K562 (cell line): Measurements from ENCODE around the gene MARK2. TPM values are rescaled to one million over a fixed set of nuclear protein-coding genes. Genes with fewer than 3 reads are reported as not detected.
A peak's percentile ranks its signal among the peaks of the same experiment; 100 is the strongest.

Experiments
- ATAC-seq: fragments of 200-7000 bp; cut with Tn5 transposase; 3 replicates; pipeline ENCODE4 v1.9.1; 2020; ENCODE audit warnings: moderate library complexity
- BruUV-seq: library from RNA; stranded (reverse); fragments of 400-500 nt; replicated peaks from 2 replicates; lab custom pipeline; 2021; lab: Mats Ljungman, UMichigan
- CTCF ChIA-PET: fragments of 300-600 bp; formaldehyde crosslinking; extraction: SDS; loops from one replicate; lab custom pipeline; 2021; ENCODE audit warnings: low intra/inter-chr PET ratio; lab: Yijun Ruan, JAX
- POLR2A ChIA-PET: fragments of 300-600, 350-650 bp; sonication (Branson Sonifier 250); formaldehyde crosslinking; extraction: SDS; loops from one replicate; lab custom pipeline; 2021; ENCODE audit warnings: antibody characterized with exemption, inconsistent platforms; lab: Yijun Ruan, JAX
- DNase-seq, 4 experiments: peaks; one replicate each; pipeline versions ENCODE4 v3.0.0 to v3.0.0-alpha.2; 2011 to 2018; ENCODE audit warnings: low spot score in 3 of 4, mixed read lengths in 3 of 4; ENCODE audit errors: extremely low read depth in 1 of 4
- FAIRE-seq: peaks from 2 replicates; lab custom pipeline; 2011; peaks lifted over from hg19 to GRCh38; lab: Jason Lieb, UNC
- H2AFZ ChIP-seq: 2 replicates; pipeline ENCODE4 v1.6.0; 2011; ENCODE audit warnings: low read depth, low read length, control low read depth, inconsistent platforms
- H3K27ac ChIP-seq: fragments of 200-600 bp; 3 replicates; pipeline ENCODE4 v1.8.0; 2011; ENCODE audit warnings: low read depth, mild to moderate bottlenecking, control low read depth, inconsistent platforms, low read length, moderate library complexity, mixed read lengths; ENCODE audit errors: extremely low read depth
- H3K27me3 ChIP-seq, 2 experiments: fragments of 300-600 bp in 1 of 2; 2 replicates in 1 of 2; 3 replicates in 1 of 2; pipeline versions ENCODE4 v1.6.0 to v1.8.0; 2011; ENCODE audit warnings: inconsistent platforms in 2 of 2, low read length in 2 of 2, mild to moderate bottlenecking in 1 of 2, mixed read lengths in 1 of 2, moderate library complexity in 1 of 2; ENCODE audit not compliant: control insufficient read depth in 2 of 2, insufficient read depth in 2 of 2
- H3K36me3 ChIP-seq: fragments of 300-600 bp; 3 replicates; pipeline ENCODE4 v1.8.0; 2011; ENCODE audit warnings: mild to moderate bottlenecking, low read length, inconsistent platforms; ENCODE audit not compliant: control insufficient read depth, insufficient read depth
- H3K4me1 ChIP-seq, 2 experiments: fragments of 200-600 bp in 1 of 2; replicated peaks in 1 of 2; 2 replicates in 1 of 2; 3 replicates in 1 of 2; pipeline versions ENCODE4 v1.5.1 to v1.8.0; 2011; ENCODE audit warnings: inconsistent platforms in 2 of 2, low read length in 2 of 2, mild to moderate bottlenecking in 1 of 2, mixed read lengths in 1 of 2, moderate library complexity in 1 of 2; ENCODE audit not compliant: control insufficient read depth in 2 of 2, insufficient read depth in 2 of 2
- H3K4me2 ChIP-seq: 2 replicates; pipeline ENCODE4 v1.6.1; 2011; ENCODE audit warnings: low read length, control low read depth, inconsistent platforms, mixed read lengths; ENCODE audit not compliant: insufficient read depth
- H3K4me3 ChIP-seq: fragments of 200-600 bp; sonication (generic), shearing (Covaris generic); 2 replicates; pipeline ENCODE4 v1.5.1; 2016; ENCODE audit warnings: control low read depth, inconsistent platforms
- H3K79me2 ChIP-seq: fragments of 200-600 bp; 3 replicates; pipeline ENCODE4 v1.8.0; 2011; ENCODE audit warnings: low read length, inconsistent platforms; ENCODE audit not compliant: control insufficient read depth, insufficient read depth
- H3K9ac ChIP-seq, 2 experiments: 2 replicates each; pipeline versions ENCODE4 v1.6.0 to v1.6.1; 2011; ENCODE audit warnings: low read depth in 2 of 2, low read length in 2 of 2, control low read depth in 1 of 2, inconsistent platforms in 1 of 2, mild to moderate bottlenecking in 1 of 2, mixed read lengths in 1 of 2; ENCODE audit not compliant: insufficient read depth in 1 of 2
- H3K9me1 ChIP-seq: one replicate; pipeline ENCODE4 v1.6.0; 2011; ENCODE audit warnings: inconsistent platforms, mild to moderate bottlenecking, low read length, moderate library complexity; ENCODE audit not compliant: control insufficient read depth, insufficient read depth
- H3K9me3 ChIP-seq: replicated peaks from 2 replicates; pipeline ENCODE4 v1.5.1; 2011; ENCODE audit warnings: low read depth, low read length, inconsistent platforms; ENCODE audit not compliant: control insufficient read depth, insufficient read depth
- H4K20me1 ChIP-seq: replicated peaks from 2 replicates; pipeline ENCODE4 v1.6.1; 2011; ENCODE audit warnings: low read length, inconsistent platforms, mixed read lengths; ENCODE audit not compliant: control insufficient read depth, insufficient read depth
- EGR1 ChIP-seq: fragments of 450-650 bp; conservative IDR thresholded peaks from 2 replicates; pipeline ENCODE4 v1.6.1; 2017; ENCODE audit warnings: mild to moderate bottlenecking
- MCM7 ChIP-seq, 2 experiments: fragments of 450-650 bp; IDR thresholded peaks; 2 replicates each; pipeline ENCODE4 v1.6.1; 2016 to 2018
- MYC ChIP-seq, 2 experiments: fragments of 250-450 bp in 1 of 2; sonication (Bioruptor Pico) in 1 of 2; IDR thresholded peaks; 2 replicates each; pipeline versions ENCODE4 v1.5.1 to v1.6.1; 2012 to 2021; ENCODE audit warnings: low read depth in 2 of 2, borderline replicate concordance in 1 of 2, improper control_type of control experiment in 1 of 2, low read length in 1 of 2, mild to moderate bottlenecking in 1 of 2, moderate library complexity in 1 of 2
- PTRF ChIP-seq: fragments of 450-650 bp; IDR thresholded peaks from 2 replicates; pipeline ENCODE4 v1.6.1; 2016; ENCODE audit warnings: mild to moderate bottlenecking, missing genetic modification characterization, missing compliant biosample characterization
- RAD21 ChIP-seq, 2 experiments: fragments of 250-450 bp in 1 of 2; fragments of 450-650 bp in 1 of 2; sonication (Bioruptor Pico) in 1 of 2; formaldehyde crosslinking in 1 of 2; IDR thresholded peaks in 1 of 2; conservative IDR thresholded peaks in 1 of 2; 2 replicates each; pipeline versions ENCODE4 v1.4.0 to v1.8.0; 2020 to 2022; ENCODE audit warnings: mild to moderate bottlenecking in 2 of 2, moderate library complexity in 1 of 2
- RUNX1 ChIP-seq: sonication (generic); IDR thresholded peaks from 2 replicates; pipeline ENCODE4 v1.6.1; 2016; ENCODE audit warnings: antibody characterized with exemption, low read depth
- TARDBP ChIP-seq: fragments of 450-650 bp; IDR thresholded peaks from 2 replicates; pipeline ENCODE4 v1.6.1; 2016
- WGBS: fragments of 100-300 bp; shearing (Covaris generic); methylation state at CpG from one replicate; pipeline ENCODE4 v1.1.6; 2016; ENCODE audit warnings: low coverage, mixed read lengths; ENCODE audit not compliant: insufficient coverage; ENCODE audit errors: missing lambda C conversion rate; 5-methylcytosine and 5-hydroxymethylcytosine counted together
- in situ Hi-C: fragments of 300-500 bp; cut with MboI; formaldehyde crosslinking; loops from 4 replicates; pipeline ENCODE4 v1.15.0; 2018; ENCODE audit warnings: inconsistent platforms, mixed read lengths
- intact Hi-C: fragments of 100-400 bp; cut with micrococcal nuclease; formaldehyde crosslinking; loops from 2 replicates; pipeline ENCODE4 v1.14.2; 2022
- polyA plus RNA-seq, 8 experiments: library from polyadenylated mRNA; depleted of rRNA in 4 of 8; stranded (reverse) in 5 of 8; unstranded in 3 of 8; fragments of >200 nt; fragmentation: Nextera tagmentation in 2 of 8; fragmentation: Illumina TruSeq in 1 of 8; extraction: Ambion mirVana in 2 of 8; extraction: Trizol in 1 of 8; gene quantifications; 2 replicates each; pipeline versions ENCODE4 v1.2.1 to v1.2.3, GENCODE V29; 2011 to 2014; ENCODE audit warnings: inconsistent platforms in 1 of 8, missing spikeins in 1 of 8
- total RNA-seq, 7 experiments: library from RNA; depleted of rRNA in 6 of 7; stranded (reverse); fragments of >200 nt in 6 of 7; fragmentation: Illumina TruSeq in 2 of 7; extraction: Trizol in 2 of 7; gene quantifications; 2 replicates each; pipeline versions ENCODE4 v1.2.1 to v1.2.3, GENCODE V29; 2011 to 2021; ENCODE audit warnings: low replicate concordance in 1 of 7
- TF ChIP-seq, protein P1 (sequence below): sonication (generic); formaldehyde crosslinking; IDR thresholded peaks from 2 replicates; pipeline ENCODE4 v1.8.0; 2022; ENCODE audit warnings: missing genetic modification reagents, mild to moderate bottlenecking, moderate library complexity, borderline replicate concordance
- TF ChIP-seq, protein P2 (sequence below): sonication (generic); formaldehyde crosslinking; IDR thresholded peaks from 2 replicates; pipeline ENCODE4 v1.9.0; 2022; ENCODE audit warnings: mild to moderate bottlenecking, missing genetic modification reagents
- TF ChIP-seq, protein P3 (sequence below): fragments of 450-650 bp; IDR thresholded peaks from 2 replicates; pipeline ENCODE4 v1.6.1; 2017; ENCODE audit warnings: mild to moderate bottlenecking, moderate library complexity
- TF ChIP-seq, protein P4 (sequence below), 3 experiments: fragments of 200-800 bp in 1 of 3; sonication (Bioruptor generic) in 1 of 3; sonication (generic) in 1 of 3; formaldehyde crosslinking in 1 of 3; IDR thresholded peaks; 2 replicates each; pipeline versions ENCODE4 v1.6.1 to v1.8.0; 2016 to 2022; ENCODE audit warnings: mild to moderate bottlenecking in 2 of 3, missing compliant biosample characterization in 2 of 3, missing genetic modification characterization in 2 of 3, missing genetic modification reagents in 1 of 3
- TF ChIP-seq, protein P5 (sequence below): fragments of 450-650 bp; formaldehyde crosslinking; IDR thresholded peaks from 2 replicates; pipeline ENCODE4 v1.4.0; 2020; ENCODE audit warnings: mild to moderate bottlenecking, moderate library complexity

MARK2 gene
- total and polyA plus RNA-seq, 9 of the 15 experiments (the other 6 are each of a cell fraction or from before 2014, with no cell fraction given): 0.32 to 43.5 (median 15.1) TPM

DNA sequence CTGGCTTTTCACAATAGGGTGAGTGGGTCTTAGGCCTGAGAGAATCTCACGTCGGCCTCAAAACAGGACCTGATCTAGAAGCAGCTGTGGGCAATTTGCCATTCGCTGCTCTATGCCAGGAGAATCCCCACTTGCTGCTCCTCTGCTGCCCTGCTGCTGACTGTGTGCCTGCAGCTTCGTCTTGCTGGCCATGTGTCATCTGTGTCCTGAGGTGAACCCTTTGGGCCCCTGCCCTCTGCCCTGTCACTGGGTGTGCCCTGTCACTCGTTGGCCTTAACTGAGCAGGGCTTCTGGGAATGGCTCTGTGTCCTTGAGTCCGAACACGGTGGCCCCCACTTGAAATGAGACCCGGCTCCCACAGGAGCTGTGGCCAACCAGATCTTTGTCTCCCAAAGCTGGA, 106.1 kb downstream of the MARK2 start (continued):
- no peak for TF ChIP-seq PTRF (tag)
- TF ChIP-seq, protein P1, sequence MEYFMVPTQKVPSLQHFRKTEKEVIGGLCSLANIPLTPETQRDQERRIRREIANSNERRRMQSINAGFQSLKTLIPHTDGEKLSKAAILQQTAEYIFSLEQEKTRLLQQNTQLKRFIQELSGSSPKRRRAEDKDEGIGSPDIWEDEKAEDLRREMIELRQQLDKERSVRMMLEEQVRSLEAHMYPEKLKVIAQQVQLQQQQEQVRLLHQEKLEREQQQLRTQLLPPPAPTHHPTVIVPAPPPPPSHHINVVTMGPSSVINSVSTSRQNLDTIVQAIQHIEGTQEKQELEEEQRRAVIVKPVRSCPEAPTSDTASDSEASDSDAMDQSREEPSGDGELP: 0 out of 2 replicates have a peak, but pooled peaks have one; percentile 6
- no peak for TF ChIP-seq TARDBP
- TF ChIP-seq, protein P2, sequence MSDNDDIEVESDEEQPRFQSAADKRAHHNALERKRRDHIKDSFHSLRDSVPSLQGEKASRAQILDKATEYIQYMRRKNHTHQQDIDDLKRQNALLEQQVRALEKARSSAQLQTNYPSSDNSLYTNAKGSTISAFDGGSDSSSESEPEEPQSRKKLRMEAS (CRISPR knock-in tag): peak; percentile 41
- TF ChIP-seq, protein P3, sequence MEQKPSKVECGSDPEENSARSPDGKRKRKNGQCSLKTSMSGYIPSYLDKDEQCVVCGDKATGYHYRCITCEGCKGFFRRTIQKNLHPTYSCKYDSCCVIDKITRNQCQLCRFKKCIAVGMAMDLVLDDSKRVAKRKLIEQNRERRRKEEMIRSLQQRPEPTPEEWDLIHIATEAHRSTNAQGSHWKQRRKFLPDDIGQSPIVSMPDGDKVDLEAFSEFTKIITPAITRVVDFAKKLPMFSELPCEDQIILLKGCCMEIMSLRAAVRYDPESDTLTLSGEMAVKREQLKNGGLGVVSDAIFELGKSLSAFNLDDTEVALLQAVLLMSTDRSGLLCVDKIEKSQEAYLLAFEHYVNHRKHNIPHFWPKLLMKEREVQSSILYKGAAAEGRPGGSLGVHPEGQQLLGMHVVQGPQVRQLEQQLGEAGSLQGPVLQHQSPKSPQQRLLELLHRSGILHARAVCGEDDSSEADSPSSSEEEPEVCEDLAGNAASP: peak; percentile 81

DNA sequence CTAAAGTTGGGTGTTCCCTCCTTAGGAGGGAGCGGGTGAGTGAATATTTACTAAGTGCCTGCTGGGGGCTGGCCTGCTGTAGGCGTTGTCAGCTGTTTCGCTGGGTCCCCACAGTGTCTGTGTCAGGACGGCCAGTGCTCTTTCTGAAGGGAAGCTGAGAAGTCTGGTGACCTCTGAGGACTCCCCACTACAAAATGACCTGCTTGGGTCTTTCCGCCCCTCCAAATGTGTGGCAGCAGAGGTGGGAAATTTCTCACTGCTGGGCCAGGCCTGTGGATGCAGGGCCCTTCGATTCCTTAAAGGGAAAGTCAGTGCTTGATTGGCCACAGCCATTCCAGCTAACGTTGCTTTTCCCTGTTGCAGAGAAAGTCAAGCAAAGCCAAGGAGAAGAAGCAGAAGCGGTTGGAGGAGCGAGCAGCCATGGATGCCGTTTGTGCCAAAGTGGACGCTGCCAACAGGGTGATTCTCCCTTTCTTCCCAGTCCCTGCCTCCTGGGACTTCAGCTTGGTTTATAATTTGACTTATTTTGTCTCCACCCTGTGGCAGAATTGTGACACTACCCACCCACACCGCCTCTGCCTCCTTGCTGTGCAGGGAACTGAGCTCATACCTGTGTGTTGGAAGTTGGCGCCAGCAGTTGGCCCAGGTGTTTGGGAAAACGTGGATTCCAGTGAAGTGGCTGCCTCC, 106.7 kb downstream of the MARK2 start:
- ATAC-seq (peak; percentile 89), FAIRE-seq (peak; percentile 80), DNase-seq (peak; percentile 58 to 67 (median 62))
- no TSS peak for BruUV-seq
- no peak overlapping the region; the same call in 2 of the 3 replicates for H3K27ac ChIP-seq
- H3K4me2 ChIP-seq: no peak overlapping the region
- intact Hi-C loops: loop anchor here (1.0 kb wide), 1 partner anchor 108 kb away; no protein-coding TSS in a partner anchor
- H2AFZ ChIP-seq: no peak overlapping the region
- peaks cover 35 to 40% of the 10 kb centered on the region in 2 experiments for H3K4me1 ChIP-seq
- H3K79me2 ChIP-seq: peaks cover 49% of the 10 kb centered on the region
- H3K36me3 ChIP-seq: peaks cover 79% of the 10 kb centered on the region
- peak overlapping the region in 1 of 2 experiments; percentile 71; a peak in 1 of 4 replicates for H3K9ac ChIP-seq
- 59% methylated on average over 14 of the region's 14 CpGs for WGBS
- CTCF ChIA-PET: interaction anchor here (0.5 to 2.0 kb wide), 4 partner anchors 28 to 315 kb away, joined by 3 to 21 read pairs (median 4); partner anchors contain the start of gene RCOR2
- no peaks in the 10 kb centered on the region for H3K9me3 ChIP-seq
- H4K20me1 ChIP-seq: peaks cover 15% of the 10 kb centered on the region
- POLR2A ChIA-PET: interaction anchor here (0.6 to 3.4 kb wide), 10 partner anchors 9 to 379 kb away, joined by 3 to 14 read pairs (median 3); no protein-coding TSS in a partner anchor
- H3K9me1 ChIP-seq: peaks cover 4% of the 10 kb centered on the region
- in situ Hi-C loops: loop anchor here (10.0 kb wide), 1 partner anchor 111 kb away; the partner anchor contains the start of gene MARK2
- no peak overlapping the region for H3K4me3 ChIP-seq
- H3K27me3 ChIP-seq: no peaks in the 10 kb centered on the region
- TF ChIP-seq, protein P4, sequence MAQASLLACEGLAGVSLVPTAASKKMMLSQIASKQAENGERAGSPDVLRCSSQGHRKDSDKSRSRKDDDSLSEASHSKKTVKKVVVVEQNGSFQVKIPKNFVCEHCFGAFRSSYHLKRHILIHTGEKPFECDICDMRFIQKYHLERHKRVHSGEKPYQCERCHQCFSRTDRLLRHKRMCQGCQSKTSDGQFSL (CRISPR knock-in tag; IDR thresholded peaks at IDR 0.05): no peak
- TF ChIP-seq, protein P4 (tag; IDR thresholded peaks at IDR 0.05): no peak
- no peak; the same call in 1 of the 2 replicates for TF ChIP-seq EGR1
- no peak for TF ChIP-seq MYC (IDR thresholded peaks at IDR 0.05; ENCODE audit: low read depth, low read length)
- no peak for TF ChIP-seq MYC (CRISPR knock-in tag; IDR thresholded peaks at IDR 0.05; ENCODE audit: borderline replicate concordance, low read depth)
- peak; percentile 72 to 79 for TF ChIP-seq RAD21 (CRISPR knock-in tag; conservative IDR thresholded peaks at IDR 0.05 in 1 of 2, IDR thresholded peaks at IDR 0.05 in 1 of 2)
- TF ChIP-seq RUNX1: no peak
- no peak for TF ChIP-seq MCM7 (IDR thresholded peaks at IDR 0.05)
- TF ChIP-seq, protein P5, sequence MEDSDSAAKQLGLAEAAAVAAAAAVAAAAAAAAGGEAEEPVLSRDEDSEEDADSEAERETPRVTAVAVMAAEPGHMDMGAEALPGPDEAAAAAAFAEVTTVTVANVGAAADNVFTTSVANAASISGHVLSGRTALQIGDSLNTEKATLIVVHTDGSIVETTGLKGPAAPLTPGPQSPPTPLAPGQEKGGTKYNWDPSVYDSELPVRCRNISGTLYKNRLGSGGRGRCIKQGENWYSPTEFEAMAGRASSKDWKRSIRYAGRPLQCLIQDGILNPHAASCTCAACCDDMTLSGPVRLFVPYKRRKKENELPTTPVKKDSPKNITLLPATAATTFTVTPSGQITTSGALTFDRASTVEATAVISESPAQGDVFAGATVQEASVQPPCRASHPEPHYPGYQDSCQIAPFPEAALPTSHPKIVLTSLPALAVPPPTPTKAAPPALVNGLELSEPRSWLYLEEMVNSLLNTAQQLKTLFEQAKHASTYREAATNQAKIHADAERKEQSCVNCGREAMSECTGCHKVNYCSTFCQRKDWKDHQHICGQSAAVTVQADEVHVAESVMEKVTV (CRISPR knock-in tag): peak; percentile 42; the same call in 1 of the 2 replicates
